GM23338 (cell line): ENCODE data around the gene FNDC10.

ENCODE experiments used
- CTCF ChIP-seq, 2 experiments: fragments of 200-600 bp in 1 of 2; sonication (generic) in 1 of 2; conservative IDR thresholded peaks; 2 replicates each; pipeline versions ENCODE4 v1.5.1 to v1.6.1; 2016 to 2017; ENCODE audit warnings: antibody characterized with exemption in 2 of 2, low read depth in 2 of 2, mild to moderate bottlenecking in 2 of 2, moderate library complexity in 1 of 2
- EZH2 ChIP-seq: fragments of 200-600 bp; sonication (generic); IDR thresholded peaks from one replicate; pipeline ENCODE4 v1.8.0; 2017; ENCODE audit warnings: antibody characterized with exemption, mild to moderate bottlenecking, low read depth; ENCODE audit not compliant: unreplicated experiment
- EZH2phosphoT487 ChIP-seq: fragments of 200-600 bp; sonication (generic); IDR thresholded peaks from one replicate; pipeline ENCODE4 v1.8.1; 2018; ENCODE audit warnings: antibody characterized with exemption; ENCODE audit not compliant: unreplicated experiment
- JUNB ChIP-seq: IDR thresholded peaks from one replicate; pipeline ENCODE4 v1.6.1; 2016; ENCODE audit warnings: antibody characterized with exemption; ENCODE audit not compliant: unreplicated experiment
- POLR2AphosphoS5 ChIP-seq: IDR thresholded peaks from 2 replicates; pipeline ENCODE4 v1.6.1; 2016; ENCODE audit warnings: antibody characterized with exemption, low read depth
- REST ChIP-seq: IDR thresholded peaks from one replicate; pipeline ENCODE4 v1.6.1; 2018; ENCODE audit warnings: antibody characterized with exemption; ENCODE audit not compliant: unreplicated experiment
- ZNF114 ChIP-seq: fragments of 250-450 bp; sonication (Bioruptor Pico); IDR thresholded peaks from 2 replicates; pipeline ENCODE4 v1.5.0; 2020; ENCODE audit warnings: mild to moderate bottlenecking, moderate library complexity

GRCh38 chr1:1591452-1591851 lies 8.5 kb downstream of the FNDC10 start:
- TF ChIP-seq CTCF (conservative IDR thresholded peaks at IDR 0.05; ENCODE audit: low read depth in 2 of 2) (no peak), EZH2 (no peak), JUNB (no peak), ZNF114 (CRISPR knock-in tag) (no peak), EZH2phosphoT487 (no peak), POLR2AphosphoS5 (no peak), REST (no peak)
